ENCODE results near the gene INSIG1. TPM values are rescaled to one million over a fixed set of nuclear protein-coding genes. Genes with fewer than 3 reads are reported as not detected.

INSIG1 gene
- total RNA-seq, 1 donor from 2014 or later, result 392 TPM

GRCh38 chr7:155356323-155357105, 58.8 kb downstream of the INSIG1 start:
- TF ChIP-seq, protein P1, sequence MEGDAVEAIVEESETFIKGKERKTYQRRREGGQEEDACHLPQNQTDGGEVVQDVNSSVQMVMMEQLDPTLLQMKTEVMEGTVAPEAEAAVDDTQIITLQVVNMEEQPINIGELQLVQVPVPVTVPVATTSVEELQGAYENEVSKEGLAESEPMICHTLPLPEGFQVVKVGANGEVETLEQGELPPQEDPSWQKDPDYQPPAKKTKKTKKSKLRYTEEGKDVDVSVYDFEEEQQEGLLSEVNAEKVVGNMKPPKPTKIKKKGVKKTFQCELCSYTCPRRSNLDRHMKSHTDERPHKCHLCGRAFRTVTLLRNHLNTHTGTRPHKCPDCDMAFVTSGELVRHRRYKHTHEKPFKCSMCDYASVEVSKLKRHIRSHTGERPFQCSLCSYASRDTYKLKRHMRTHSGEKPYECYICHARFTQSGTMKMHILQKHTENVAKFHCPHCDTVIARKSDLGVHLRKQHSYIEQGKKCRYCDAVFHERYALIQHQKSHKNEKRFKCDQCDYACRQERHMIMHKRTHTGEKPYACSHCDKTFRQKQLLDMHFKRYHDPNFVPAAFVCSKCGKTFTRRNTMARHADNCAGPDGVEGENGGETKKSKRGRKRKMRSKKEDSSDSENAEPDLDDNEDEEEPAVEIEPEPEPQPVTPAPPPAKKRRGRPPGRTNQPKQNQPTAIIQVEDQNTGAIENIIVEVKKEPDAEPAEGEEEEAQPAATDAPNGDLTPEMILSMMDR (conservative IDR thresholded peaks at IDR 0.05; ENCODE audit: low read depth, low read length), result peak; percentile 60
- H3K4me3 ChIP-seq (ENCODE audit: low read depth, low read length), result no peak overlapping the region
- DNase-seq (ENCODE audit: low read depth), result no peak

DNA sequence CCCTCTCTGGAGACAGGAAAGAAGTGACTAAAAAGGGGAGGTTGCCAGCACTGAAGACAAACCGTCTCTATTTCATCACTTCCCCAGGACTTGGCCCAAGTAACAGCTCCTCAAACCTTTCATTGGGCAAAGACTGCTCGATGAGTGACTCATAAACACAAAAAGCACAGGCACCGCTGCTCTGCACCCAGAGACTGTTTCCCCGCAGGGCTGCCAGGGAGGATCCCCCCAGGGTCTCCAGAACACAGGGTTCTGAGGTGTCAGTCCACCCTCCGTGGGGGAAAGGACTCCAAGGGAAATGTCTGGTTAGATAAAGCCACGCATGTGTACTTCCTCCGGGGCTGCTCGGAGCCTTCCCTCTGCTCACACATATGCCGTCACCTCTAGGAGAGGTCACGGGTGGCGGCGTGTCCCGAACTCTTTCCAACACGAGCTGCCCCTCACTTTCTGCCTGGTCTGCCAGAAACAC, 59.9 kb downstream of the INSIG1 start:
- H3K4me3 ChIP-seq (ENCODE audit: low read depth, low read length), result no peak overlapping the region
- DNase-seq (ENCODE audit: low read depth), result no peak
- TF ChIP-seq, protein P1 (conservative IDR thresholded peaks at IDR 0.05; ENCODE audit: low read depth, low read length), result no peak

DNA sequence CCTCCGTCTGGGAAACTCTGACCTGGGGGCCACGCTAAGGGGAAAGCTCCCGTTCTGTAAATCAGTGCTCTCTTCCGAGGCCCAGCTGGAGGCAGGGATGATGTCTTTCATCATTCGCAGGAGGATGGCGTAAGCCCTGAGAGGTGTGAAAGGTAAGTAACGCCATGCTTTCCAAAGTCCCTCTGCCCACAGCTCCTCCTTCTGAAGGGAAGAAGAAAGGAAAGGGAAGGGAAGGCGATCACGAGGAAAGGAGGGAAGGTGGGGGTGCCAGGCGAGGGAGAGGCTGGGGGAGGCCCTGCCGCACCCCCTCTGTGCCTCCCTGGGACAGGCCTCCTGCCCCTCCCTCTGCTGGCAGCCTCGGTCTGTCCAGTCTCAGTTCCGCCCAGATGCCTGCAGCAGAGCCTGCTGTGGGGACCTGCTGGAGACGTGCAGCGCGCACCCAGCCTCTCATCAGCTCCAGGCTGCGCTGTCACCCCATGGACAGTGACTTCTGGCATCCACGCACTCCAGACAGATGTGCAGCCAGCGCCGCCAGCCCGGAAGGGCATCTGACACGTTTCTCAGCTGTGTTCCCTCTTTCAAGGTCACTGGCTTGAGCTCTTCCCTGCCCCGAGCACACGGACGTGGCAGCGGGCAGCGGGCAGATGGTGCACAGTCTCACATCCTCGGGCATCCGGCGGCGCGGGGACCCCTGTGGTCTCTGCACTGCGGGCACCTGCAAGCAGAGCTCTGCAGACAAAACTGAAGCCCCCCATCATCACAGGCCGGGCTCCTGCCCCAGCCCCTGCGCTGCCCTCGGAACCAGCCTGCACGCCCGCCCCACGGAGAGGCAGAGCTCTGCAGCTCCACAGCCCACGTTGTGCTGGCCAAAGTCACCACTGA, 60.6 kb downstream of the INSIG1 start:
- H3K4me3 ChIP-seq (ENCODE audit: low read depth, low read length), result no peak overlapping the region
- TF ChIP-seq, protein P1 (conservative IDR thresholded peaks at IDR 0.05; ENCODE audit: low read depth, low read length), result no peak
- no peak for DNase-seq (ENCODE audit: low read depth)

GRCh38 chr7:155358948-155359712, 61.5 kb downstream of the INSIG1 start:
- no peak overlapping the region for H3K4me3 ChIP-seq (ENCODE audit: low read depth, low read length)
- no peak for DNase-seq (ENCODE audit: low read depth)
- TF ChIP-seq, protein P1 (conservative IDR thresholded peaks at IDR 0.05; ENCODE audit: low read depth, low read length), result no peak

Other genes starting within 250 kb of the INSIG1 start
- gene HTR5A, start 227.6 kb upstream of the INSIG1 start, total RNA-seq, result not detected in 2 replicates
- not detected in 2 replicates for gene EN2, start 160.3 kb downstream of the INSIG1 start, total RNA-seq
- gene CNPY1, start 248.7 kb downstream of the INSIG1 start, total RNA-seq, result not detected in 2 replicates